Liver (tissue), 9 donors: Measurements from ENCODE around the gene TRIM52. TPM values are rescaled to one million over a fixed set of nuclear protein-coding genes. Genes with fewer than 3 reads are reported as not detected.

ENCODE experiments used
- DNase-seq: peaks from one replicate; pipeline ENCODE4 v3.0.0-alpha.2; 2017; ENCODE audit warnings: low spot score
- H3K27ac ChIP-seq, 2 donors: one replicate each; pipeline ENCODE4 v1.7.0; 2013; ENCODE audit warnings: inconsistent platforms in 2 of 2, low read length in 2 of 2, control low read depth in 1 of 2, low read depth in 1 of 2, mild to moderate bottlenecking in 1 of 2
- H3K27me3 ChIP-seq, 4 donors: one replicate each; pipeline versions ENCODE4 v1.6.1 to v1.7.0; 2013; ENCODE audit warnings: low read length in 3 of 4, inconsistent platforms in 1 of 4, mild to moderate bottlenecking in 1 of 4, moderate library complexity in 1 of 4; ENCODE audit not compliant: control insufficient read depth in 4 of 4, insufficient read depth in 4 of 4
- H3K36me3 ChIP-seq, 4 donors: one replicate each; pipeline versions ENCODE4 v1.6.1 to v1.7.0; 2013; ENCODE audit warnings: low read length in 3 of 4, mild to moderate bottlenecking in 3 of 4, low read depth in 1 of 4, moderate library complexity in 1 of 4; ENCODE audit not compliant: control insufficient read depth in 4 of 4, insufficient read depth in 3 of 4
- H3K4me1 ChIP-seq, 4 donors: one replicate each; pipeline versions ENCODE4 v1.6.1 to v1.7.0; 2013; ENCODE audit warnings: low read length in 3 of 4, mild to moderate bottlenecking in 3 of 4, moderate library complexity in 1 of 4; ENCODE audit not compliant: control insufficient read depth in 4 of 4, insufficient read depth in 4 of 4
- H3K4me3 ChIP-seq, 3 donors: one replicate each; pipeline versions ENCODE4 v1.6.1 to v1.7.0; 2013; ENCODE audit warnings: low read length in 3 of 3, control low read depth in 1 of 3, low read depth in 1 of 3, mild to moderate bottlenecking in 1 of 3
- H3K9ac ChIP-seq, 2 donors: one replicate each; pipeline ENCODE4 v1.7.0; 2013; ENCODE audit warnings: low read length in 2 of 2, mild to moderate bottlenecking in 2 of 2, moderate library complexity in 2 of 2, control low read depth in 1 of 2, low read depth in 1 of 2
- H3K9me3 ChIP-seq, 4 donors: one replicate each; pipeline versions ENCODE4 v1.6.1 to v1.7.0; 2013; ENCODE audit warnings: low read length in 3 of 4; ENCODE audit not compliant: control insufficient read depth in 4 of 4
- ATF3 ChIP-seq: IDR thresholded peaks from 2 replicates; pipeline ENCODE4 v1.6.1; 2016; ENCODE audit warnings: antibody characterized with exemption
- CTCF ChIP-seq: fragments of 150-350 bp; IDR thresholded peaks from 2 replicates; pipeline ENCODE4 v1.5.1; 2017; ENCODE audit warnings: improper control_type of control experiment, low read depth, low read length; ENCODE audit not compliant: missing input control
- FOXA1 ChIP-seq: IDR thresholded peaks from 2 replicates; pipeline ENCODE4 v1.6.1; 2016; ENCODE audit warnings: antibody characterized with exemption
- GABPA ChIP-seq, 2 donors: IDR thresholded peaks in 1 of 2; conservative IDR thresholded peaks in 1 of 2; 2 replicates each; pipeline ENCODE4 v1.6.1; 2016; ENCODE audit warnings: antibody characterized with exemption in 2 of 2, mild to moderate bottlenecking in 1 of 2, moderate library complexity in 1 of 2
- HNF4A ChIP-seq, 2 donors: conservative IDR thresholded peaks; 2 replicates each; pipeline ENCODE4 v1.6.1; 2016; ENCODE audit warnings: antibody characterized with exemption in 2 of 2, mild to moderate bottlenecking in 2 of 2
- NR2F2 ChIP-seq: IDR thresholded peaks from 2 replicates; pipeline ENCODE4 v1.6.1; 2016; ENCODE audit warnings: antibody characterized with exemption
- RAD21 ChIP-seq, 2 donors: IDR thresholded peaks; 2 replicates each; pipeline ENCODE4 v1.6.1; 2016; ENCODE audit warnings: antibody characterized with exemption in 2 of 2, mild to moderate bottlenecking in 2 of 2
- REST ChIP-seq: IDR thresholded peaks from 2 replicates; pipeline ENCODE4 v1.6.1; 2016; ENCODE audit warnings: antibody characterized with exemption, mild to moderate bottlenecking
- RXRA ChIP-seq, 2 donors: IDR thresholded peaks; 2 replicates each; pipeline ENCODE4 v1.6.1; 2017 to 2018; ENCODE audit warnings: antibody characterized with exemption in 2 of 2, mild to moderate bottlenecking in 1 of 2
- SP1 ChIP-seq: IDR thresholded peaks from 2 replicates; pipeline ENCODE4 v1.6.1; 2018; ENCODE audit warnings: antibody characterized with exemption, mild to moderate bottlenecking
- YY1 ChIP-seq: IDR thresholded peaks from 2 replicates; pipeline ENCODE4 v1.6.1; 2016; ENCODE audit warnings: antibody characterized with exemption, mild to moderate bottlenecking
- WGBS: extraction: QIAGEN DNeasy Blood & Tissue Kit; methylation state at CpG from one replicate; pipeline ENCODE4 v1.1.7; 2013; 5-methylcytosine and 5-hydroxymethylcytosine counted together
- polyA plus RNA-seq, 2 donors: library from polyadenylated mRNA; stranded (reverse) in 1 of 2; unstranded in 1 of 2; fragments of 200-250 nt in 1 of 2; fragments of >200 nt in 1 of 2; fragmentation: Nextera tagmentation in 1 of 2; extraction: Ambion mirVana in 1 of 2; gene quantifications; one replicate each; pipeline versions ENCODE4 v1.2.1 to v1.2.3, GENCODE V29; 2013 to 2015
- total RNA-seq, 2 donors: library from RNA; depleted of rRNA; stranded (reverse); fragments of >200 nt; gene quantifications; one replicate each; pipeline ENCODE4 v1.2.3, GENCODE V29; 2014
- donor health status: healthy.
- donor health status: healthy.
- donor health status: healthy.
- donor health status: healthy.
- donor health status: healthy.

The TRIM52 gene
- total and polyA plus RNA-seq, 4 donors: 2.8 to 11.4 (median 6.3) TPM

- H3K36me3 ChIP-seq: peaks cover 11 to 39% (median 22%) of the 10 kb centered on the region in 4 donors
- DNase-seq: no peak
- H3K9ac ChIP-seq: no peak overlapping the region
- TF ChIP-seq HNF4A (conservative IDR thresholded peaks at IDR 0.05) (no peak), NR2F2 (no peak), CTCF (no peak), RAD21 (IDR thresholded peaks at IDR 0.05) (no peak), GABPA (IDR thresholded peaks at IDR 0.05 in 1 of 2, conservative IDR thresholded peaks at IDR 0.05 in 1 of 2) (no peak)
- H3K27me3 ChIP-seq: no peaks in the 10 kb centered on the region
- no peaks in the 10 kb centered on the region for H3K9me3 ChIP-seq
- peaks cover 0 to 1% (median under 1%) of the 10 kb centered on the region in 4 donors for H3K4me1 ChIP-seq
- 96% methylated on average over 13 of the region's 13 CpGs for WGBS
- H3K27ac ChIP-seq: no peak overlapping the region
- no peak overlapping the region for H3K4me3 ChIP-seq
Observed at GRCh38 chr5:181229996-181230395, 30.9 kb downstream of the TRIM52 start.

- Histone ChIP-seq H3K4me1 (peaks cover 10 to 28% (median 15%) of the 10 kb centered on the region in 4 donors), H3K4me3 (peak overlapping the region in 2 of 3 donors; percentile 64 to 87), H3K9ac (no peak overlapping the region), H3K27me3 (no peaks in the 10 kb centered on the region), H3K27ac (no peak overlapping the region), H3K9me3 (no peaks in the 10 kb centered on the region), H3K36me3 (peaks cover 0 to 4% (median 2%) of the 10 kb centered on the region in 4 donors)
- no peak for DNase-seq
- WGBS: 82% methylated on average over 22 of the region's 22 CpGs
- no peak for TF ChIP-seq HNF4A (conservative IDR thresholded peaks at IDR 0.05)
- TF ChIP-seq REST: no peak
- no peak for TF ChIP-seq FOXA1
- TF ChIP-seq ATF3: no peak
- no peak for TF ChIP-seq YY1
- no peak for TF ChIP-seq SP1
- TF ChIP-seq GABPA (IDR thresholded peaks at IDR 0.05 in 1 of 2, conservative IDR thresholded peaks at IDR 0.05 in 1 of 2): no peak
- TF ChIP-seq RXRA (IDR thresholded peaks at IDR 0.05): no peak
Observed at GRCh38 chr5:181224390-181225229, 36.3 kb downstream of the TRIM52 start.
